ENCODE results near the gene IGFL4.

The IGFL4 gene

GRCh38 chr19:46020819-46021125, 20.0 kb downstream of the IGFL4 start:
- no peak for DNase-seq (ENCODE audit: low spot score)

GRCh38 chr19:46019270-46019669, 21.5 kb downstream of the IGFL4 start:
- no peak for DNase-seq (ENCODE audit: low spot score)

- no peak for DNase-seq (ENCODE audit: low spot score)
Measured at GRCh38 chr19:46018729-46019251, 22.0 kb downstream of the IGFL4 start.

GRCh38 chr19:46017874-46018675, 22.7 kb downstream of the IGFL4 start:
- DNase-seq (ENCODE audit: low spot score), result no peak

- DNase-seq (ENCODE audit: low spot score), result no peak
Measured at GRCh38 chr19:46017095-46017429, 23.7 kb downstream of the IGFL4 start.

- peak; percentile 87 for DNase-seq (ENCODE audit: low spot score)
Measured at GRCh38 chr19:46016426-46017094, 24.2 kb downstream of the IGFL4 start.

- peak; percentile 31 for DNase-seq (ENCODE audit: low spot score)
Measured at GRCh38 chr19:46015687-46016425, 24.9 kb downstream of the IGFL4 start.

GRCh38 chr19:46014941-46015686, 25.7 kb downstream of the IGFL4 start:
- peak; percentile 81 for DNase-seq (ENCODE audit: low spot score)

GRCh38 chr19:46014534-46014933, 26.3 kb downstream of the IGFL4 start:
- DNase-seq (ENCODE audit: low spot score), result no peak

GRCh38 chr19:46009530-46010510, 31.0 kb downstream of the IGFL4 start:
- peak; percentile 67 for DNase-seq (ENCODE audit: low spot score)

GRCh38 chr19:46006411-46006810, 34.4 kb downstream of the IGFL4 start:
- DNase-seq (ENCODE audit: low spot score), result no peak

- no peak for DNase-seq (ENCODE audit: low spot score)
Measured at GRCh38 chr19:46002678-46003275, 38.0 kb downstream of the IGFL4 start.

- peak; percentile 92 for DNase-seq (ENCODE audit: low spot score)
Measured at GRCh38 chr19:46000491-46001246, 40.1 kb downstream of the IGFL4 start.

- DNase-seq (ENCODE audit: low spot score), result no peak
Measured at GRCh38 chr19:45999653-46000121, 41.1 kb downstream of the IGFL4 start.

- DNase-seq (ENCODE audit: low spot score), result no peak
Measured at GRCh38 chr19:45998834-45999233, 42.0 kb downstream of the IGFL4 start.

GRCh38 chr19:45996933-45997332, 43.9 kb downstream of the IGFL4 start:
- no peak for DNase-seq (ENCODE audit: low spot score)

GRCh38 chr19:45995715-45996385, 45.0 kb downstream of the IGFL4 start:
- DNase-seq (ENCODE audit: low spot score), result no peak

- peak; percentile 99 for DNase-seq (ENCODE audit: low spot score)
Measured at GRCh38 chr19:45994998-45995714, 45.6 kb downstream of the IGFL4 start, which contains the start of gene CCDC61. Gene CCDC61 (plus strand): TSS chr19:45995467. CDS start chr19:46003019, 7,552 bp downstream.

Data from germinal center (tissue), 1 donor.